DND-41 (cell line): ENCODE results near the gene PFKFB1.

Experiments used
- EZH2 ChIP-seq: IDR thresholded peaks from 3 replicates; pipeline ENCODE4 v1.6.1; 2012; ENCODE audit warnings: borderline replicate concordance, low read depth, mild to moderate bottlenecking, moderate library complexity, low read length, inconsistent platforms; ENCODE audit not compliant: severe bottlenecking
- TF ChIP-seq, protein P1 (sequence below): IDR thresholded peaks from 2 replicates; pipeline ENCODE4 v1.5.1; 2012; ENCODE audit warnings: borderline replicate concordance, low read length, moderate library complexity, mild to moderate bottlenecking; ENCODE audit not compliant: poor library complexity, severe bottlenecking; ENCODE audit errors: extremely low read depth

DNA sequence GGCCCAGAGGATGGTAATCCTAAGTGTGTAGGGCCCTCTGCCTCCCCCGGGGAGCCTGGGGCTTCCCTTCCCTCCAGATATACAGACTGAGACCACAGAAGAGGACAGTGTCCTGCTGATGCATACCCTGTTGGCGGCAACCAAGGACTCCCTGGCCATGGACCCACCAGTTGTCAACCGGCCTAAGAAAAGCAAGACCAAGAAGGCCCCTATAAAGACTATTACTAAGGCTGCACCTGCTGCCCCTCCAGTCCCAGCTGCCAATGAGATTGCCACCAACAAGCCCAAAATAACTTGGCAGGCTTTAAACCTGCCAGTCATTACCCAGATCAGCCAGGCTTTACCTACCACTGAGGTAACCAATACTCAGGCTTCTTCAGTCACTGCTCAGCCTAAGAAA lies 71.4 kb downstream of the PFKFB1 start:
- TF ChIP-seq, protein P1, sequence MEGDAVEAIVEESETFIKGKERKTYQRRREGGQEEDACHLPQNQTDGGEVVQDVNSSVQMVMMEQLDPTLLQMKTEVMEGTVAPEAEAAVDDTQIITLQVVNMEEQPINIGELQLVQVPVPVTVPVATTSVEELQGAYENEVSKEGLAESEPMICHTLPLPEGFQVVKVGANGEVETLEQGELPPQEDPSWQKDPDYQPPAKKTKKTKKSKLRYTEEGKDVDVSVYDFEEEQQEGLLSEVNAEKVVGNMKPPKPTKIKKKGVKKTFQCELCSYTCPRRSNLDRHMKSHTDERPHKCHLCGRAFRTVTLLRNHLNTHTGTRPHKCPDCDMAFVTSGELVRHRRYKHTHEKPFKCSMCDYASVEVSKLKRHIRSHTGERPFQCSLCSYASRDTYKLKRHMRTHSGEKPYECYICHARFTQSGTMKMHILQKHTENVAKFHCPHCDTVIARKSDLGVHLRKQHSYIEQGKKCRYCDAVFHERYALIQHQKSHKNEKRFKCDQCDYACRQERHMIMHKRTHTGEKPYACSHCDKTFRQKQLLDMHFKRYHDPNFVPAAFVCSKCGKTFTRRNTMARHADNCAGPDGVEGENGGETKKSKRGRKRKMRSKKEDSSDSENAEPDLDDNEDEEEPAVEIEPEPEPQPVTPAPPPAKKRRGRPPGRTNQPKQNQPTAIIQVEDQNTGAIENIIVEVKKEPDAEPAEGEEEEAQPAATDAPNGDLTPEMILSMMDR, result no peak
- TF ChIP-seq EZH2, result no peak
